H9 (cell line): Measurements from ENCODE around the gene TTC39A. TPM values are rescaled to one million over a fixed set of nuclear protein-coding genes. Genes with fewer than 3 reads are reported as not detected.

ENCODE experiments used
- DNase-seq: peaks from one replicate; pipeline ENCODE4 v3.0.0-alpha.2; 2017
- H2AFZ ChIP-seq: one replicate; pipeline ENCODE4 v1.6.1; 2013; ENCODE audit warnings: mild to moderate bottlenecking, low read length, control low read depth, moderate library complexity
- H2AK5ac ChIP-seq: 2 replicates; pipeline ENCODE4 v1.6.1; 2013; ENCODE audit warnings: low read length, control low read depth, mixed read lengths; ENCODE audit not compliant: insufficient read length
- H2BK120ac ChIP-seq: one replicate; pipeline ENCODE4 v1.6.1; 2013; ENCODE audit warnings: low read depth, mild to moderate bottlenecking, low read length, control low read depth, inconsistent platforms; ENCODE audit not compliant: poor library complexity, severe bottlenecking
- H2BK12ac ChIP-seq: 2 replicates; pipeline ENCODE4 v1.6.1; 2013; ENCODE audit warnings: low read length, control low read depth, mixed read lengths, low read depth; ENCODE audit not compliant: insufficient read length
- H2BK15ac ChIP-seq: 2 replicates; pipeline ENCODE4 v1.6.1; 2013; ENCODE audit warnings: low read depth, low read length, control low read depth
- H2BK20ac ChIP-seq: one replicate; pipeline ENCODE4 v1.6.1; 2013; ENCODE audit warnings: low read depth, mild to moderate bottlenecking, low read length, control low read depth, inconsistent platforms; ENCODE audit not compliant: poor library complexity, severe bottlenecking
- H2BK5ac ChIP-seq: 2 replicates; pipeline ENCODE4 v1.6.1; 2013; ENCODE audit warnings: low read length, control low read depth, mixed read lengths; ENCODE audit not compliant: insufficient read length
- H3K14ac ChIP-seq: 2 replicates; pipeline ENCODE4 v1.6.1; 2013; ENCODE audit warnings: low read length, control low read depth; ENCODE audit not compliant: insufficient read depth
- H3K18ac ChIP-seq: 2 replicates; pipeline ENCODE4 v1.6.1; 2013; ENCODE audit warnings: low read depth, mild to moderate bottlenecking, mixed read lengths, low read length, control low read depth; ENCODE audit not compliant: insufficient read length
- H3K23ac ChIP-seq: 2 replicates; pipeline ENCODE4 v1.6.1; 2013; ENCODE audit warnings: low read length, control low read depth, mixed read lengths, low read depth; ENCODE audit not compliant: insufficient read length
- H3K23me2 ChIP-seq: 2 replicates; pipeline ENCODE4 v1.6.1; 2013; ENCODE audit warnings: low read depth, mild to moderate bottlenecking, mixed read lengths, low read length, control low read depth; ENCODE audit not compliant: insufficient read length, poor library complexity, severe bottlenecking
- H3K27ac ChIP-seq: 2 replicates; pipeline ENCODE4 v1.5.1; 2013; ENCODE audit warnings: low read length, control low read depth, mixed read lengths, low read depth; ENCODE audit not compliant: insufficient read length
- H3K27me3 ChIP-seq: 2 replicates; pipeline ENCODE4 v1.6.1; 2013; ENCODE audit warnings: low read length, control low read depth, inconsistent platforms; ENCODE audit not compliant: insufficient read depth
- H3K4ac ChIP-seq: 2 replicates; pipeline ENCODE4 v1.6.1; 2013; ENCODE audit warnings: low read depth, mild to moderate bottlenecking, control low read depth, inconsistent platforms, low read length, moderate library complexity
- H3K4me1 ChIP-seq: 2 replicates; pipeline ENCODE4 v1.6.1; 2013; ENCODE audit warnings: low read length, control low read depth, inconsistent platforms; ENCODE audit not compliant: insufficient read depth
- H3K4me2 ChIP-seq: 2 replicates; pipeline ENCODE4 v1.6.1; 2013; ENCODE audit warnings: low read length, control low read depth, mixed read lengths; ENCODE audit not compliant: insufficient read length, insufficient read depth
- H3K56ac ChIP-seq: 2 replicates; pipeline ENCODE4 v1.6.1; 2013; ENCODE audit warnings: low read depth, mild to moderate bottlenecking, mixed read lengths, low read length, control low read depth; ENCODE audit not compliant: insufficient read length
- H3K79me1 ChIP-seq: 2 replicates; pipeline ENCODE4 v1.6.1; 2013; ENCODE audit warnings: low read depth, mild to moderate bottlenecking, moderate library complexity, low read length, control low read depth, inconsistent platforms; ENCODE audit not compliant: insufficient read depth, poor library complexity, severe bottlenecking
- H3K79me2 ChIP-seq: 2 replicates; pipeline ENCODE4 v1.6.1; 2013; ENCODE audit warnings: low read length, control low read depth, inconsistent platforms; ENCODE audit not compliant: insufficient read depth
- H3K9ac ChIP-seq: 2 replicates; pipeline ENCODE4 v1.6.1; 2013; ENCODE audit warnings: low read length, control low read depth, mixed read lengths; ENCODE audit not compliant: insufficient read length; ENCODE audit errors: extremely low read depth
- H3K9me3 ChIP-seq: one replicate; pipeline ENCODE4 v1.6.1; 2013; ENCODE audit warnings: low read depth, low read length, inconsistent platforms; ENCODE audit not compliant: control insufficient read depth
- H3T11ph ChIP-seq: one replicate; pipeline ENCODE4 v1.6.1; 2013; ENCODE audit warnings: mild to moderate bottlenecking, low read length, control low read depth, inconsistent platforms
- H4K20me1 ChIP-seq: one replicate; pipeline ENCODE4 v1.6.1; 2013; ENCODE audit not compliant: control insufficient read depth, insufficient read length, insufficient read depth
- H4K5ac ChIP-seq: 2 replicates; pipeline ENCODE4 v1.6.1; 2013; ENCODE audit warnings: low read depth, mild to moderate bottlenecking, mixed read lengths, low read length, control low read depth; ENCODE audit not compliant: insufficient read length
- H4K8ac ChIP-seq: replicated peaks from 2 replicates; pipeline ENCODE4 v1.6.1; 2013; ENCODE audit warnings: low read length, control low read depth, mixed read lengths, low read depth; ENCODE audit not compliant: insufficient read length
- H4K91ac ChIP-seq: 2 replicates; pipeline ENCODE4 v1.6.1; 2013; ENCODE audit warnings: low read depth, mild to moderate bottlenecking, moderate library complexity, mixed read lengths, low read length, control low read depth; ENCODE audit not compliant: insufficient read length
- H3K27ac Mint-ChIP-seq, 3 experiments: 2 replicates in 2 of 3; 3 replicates in 1 of 3; pipeline ENCODE4 v1.8.0; 2020 to 2021; ENCODE audit warnings: mixed read lengths in 3 of 3, mild to moderate bottlenecking in 1 of 3, moderate library complexity in 1 of 3
- H3K27me3 Mint-ChIP-seq: 2 replicates; pipeline ENCODE4 v1.8.0; 2021; ENCODE audit warnings: low read depth, mild to moderate bottlenecking, moderate library complexity, mixed read lengths
- H3K36me3 Mint-ChIP-seq, 3 experiments: 2 replicates in 2 of 3; 3 replicates in 1 of 3; pipeline ENCODE4 v1.8.0; 2020 to 2021; ENCODE audit warnings: low read depth in 3 of 3, mixed read lengths in 3 of 3; ENCODE audit not compliant: insufficient read depth in 1 of 3
- H3K4me1 Mint-ChIP-seq, 2 experiments: 2 replicates each; pipeline ENCODE4 v1.8.0; 2020; ENCODE audit warnings: mixed read lengths in 2 of 2
- H3K4me3 Mint-ChIP-seq, 2 experiments: 2 replicates in 1 of 2; 3 replicates in 1 of 2; pipeline ENCODE4 v1.8.0; 2020 to 2021; ENCODE audit warnings: mild to moderate bottlenecking in 2 of 2, mixed read lengths in 2 of 2, moderate library complexity in 1 of 2
- H3K9me3 Mint-ChIP-seq, 2 experiments: 2 replicates in 1 of 2; 3 replicates in 1 of 2; pipeline ENCODE4 v1.8.0; 2020; ENCODE audit warnings: mild to moderate bottlenecking in 2 of 2, mixed read lengths in 2 of 2, moderate library complexity in 1 of 2
- CTCF ChIP-seq: fragments of 200-600 bp; sonication (generic); conservative IDR thresholded peaks from 3 replicates; pipeline ENCODE4 v1.8.0; 2021; ENCODE audit warnings: antibody characterized with exemption, mild to moderate bottlenecking
- WGBS: extraction: QIAGEN DNeasy Blood & Tissue Kit; methylation state at CpG from one replicate; pipeline ENCODE4 v1.1.7; 2013; ENCODE audit warnings: missing lambda C conversion rate, low lambda C conversion rate, mixed read lengths; ENCODE audit not compliant: insufficient read length; ENCODE audit errors: extremely low coverage; 5-methylcytosine and 5-hydroxymethylcytosine counted together
- total RNA-seq: library from RNA; stranded (reverse); gene quantifications from 2 replicates; pipeline ENCODE4 v1.2.1, GENCODE V29; 2021

The TTC39A gene
- total RNA-seq, 1 experiment from 2014 or later: 7.7 TPM

- no peak overlapping the region for H3K4ac ChIP-seq
- no CpG with 5 or more reads among the region's 16 CpGs for WGBS
Observed at GRCh38 chr1:51325878-51326755, 4.2 kb downstream of the TTC39A start.

More at GRCh38 chr1:51325878-51326755, 4.2 kb downstream of the TTC39A start:
- H2BK5ac ChIP-seq: no peak overlapping the region
- peak; percentile 23 for DNase-seq
- H4K5ac ChIP-seq: no peak overlapping the region
- H2BK20ac ChIP-seq: no peak overlapping the region
- Mint-ChIP-seq H3K27ac (peak overlapping the region in 1 of 3 experiments; percentile 19; a peak in 2 of 7 replicates), H3K36me3 (no peaks in the 10 kb centered on the region), H3K4me1 (peaks cover 18 to 35% of the 10 kb centered on the region in 2 experiments), H3K27me3 (peaks cover 21% of the 10 kb centered on the region), H3K4me3 (peak overlapping the region in 1 of 2 experiments; percentile 8; a peak in 2 of 5 replicates), H3K9me3 (no peaks in the 10 kb centered on the region)
- no peaks in the 10 kb centered on the region for H3K9me3 ChIP-seq
- peaks cover 6% of the 10 kb centered on the region for H3K23me2 ChIP-seq
- no peak overlapping the region for H3K27ac ChIP-seq
- H3K4me2 ChIP-seq: no peak overlapping the region
- no peak for TF ChIP-seq CTCF
- H2AK5ac ChIP-seq: no peak overlapping the region
- no peaks in the 10 kb centered on the region for H3K79me1 ChIP-seq
- no peak overlapping the region for H3T11ph ChIP-seq
- no peaks in the 10 kb centered on the region for H3K4me1 ChIP-seq
- no peak overlapping the region for H2BK15ac ChIP-seq
- H4K8ac ChIP-seq: no peak overlapping the region
- no peak overlapping the region for H3K18ac ChIP-seq
- no peak overlapping the region for H3K14ac ChIP-seq
- no peak overlapping the region for H3K9ac ChIP-seq
- H2AFZ ChIP-seq: no peak overlapping the region
- no peaks in the 10 kb centered on the region; the same call in 1 of the 2 replicates for H3K27me3 ChIP-seq
- H3K56ac ChIP-seq: no peak overlapping the region
- H3K79me2 ChIP-seq: no peaks in the 10 kb centered on the region
- no peak overlapping the region for H3K23ac ChIP-seq
- H2BK120ac ChIP-seq: no peak overlapping the region
- H4K91ac ChIP-seq: no peak overlapping the region
- no peaks in the 10 kb centered on the region for H4K20me1 ChIP-seq
- no peak overlapping the region for H2BK12ac ChIP-seq
